ENCODE data around the gene NT5DC1. TPM values are rescaled to one million over a fixed set of nuclear protein-coding genes. Genes with fewer than 3 reads are reported as not detected.

The NT5DC1 gene
- total and polyA plus RNA-seq, 10 donors = 7.4 to 47.5 (median 13.6) TPM

GRCh38 chr6:116192786-116193185, 92.1 kb downstream of the NT5DC1 start:
- 72 to 82% (median 76%) methylated on average over 3 of the region's 3 CpGs for WGBS, 5 donors
- TF ChIP-seq POLR2A (IDR thresholded peaks at IDR 0.05) = no peak
- TF ChIP-seq POLR2AphosphoS5 (IDR thresholded peaks at IDR 0.05) = no peak
- TF ChIP-seq CTCF (IDR thresholded peaks at IDR 0.05 in 8 of 11, conservative IDR thresholded peaks at IDR 0.05 in 3 of 11) = no peak
- no peak for DNase-seq

GRCh38 chr6:116196841-116197240, 96.2 kb downstream of the NT5DC1 start:
- TF ChIP-seq POLR2A (IDR thresholded peaks at IDR 0.05) = no peak
- TF ChIP-seq POLR2AphosphoS5 (IDR thresholded peaks at IDR 0.05) = no peak
- TF ChIP-seq CTCF (IDR thresholded peaks at IDR 0.05 in 8 of 11, conservative IDR thresholded peaks at IDR 0.05 in 3 of 11) = no peak
- DNase-seq = no peak
- intact Hi-C loops (cut with DNase I; ENCODE audit: low total_unique reads) = no loop called here
- H3K27ac ChIP-seq = no peak overlapping the region
- H3K4me1 ChIP-seq = no peaks in the 10 kb centered on the region
- 77 to 86% (median 78%) methylated on average over 3 of the region's 3 CpGs for WGBS, 5 donors
- H3K4me3 ChIP-seq = no peak overlapping the region
- peaks cover 0 to 5% (median 0%) of the 10 kb centered on the region in 6 donors for H3K36me3 ChIP-seq
- no peaks in the 10 kb centered on the region for H3K9me3 ChIP-seq
- H3K27me3 ChIP-seq (replicated peaks in 1 of 7) = no peaks in the 10 kb centered on the region

More at GRCh38 chr6:116192786-116193185, 92.1 kb downstream of the NT5DC1 start:
- Histone ChIP-seq H3K4me3 (no peak overlapping the region), H3K36me3 (no peaks in the 10 kb centered on the region), H3K27ac (no peak overlapping the region), H3K4me1 (no peaks in the 10 kb centered on the region), H3K27me3 (replicated peaks in 1 of 7) (no peaks in the 10 kb centered on the region), H3K9me3 (no peaks in the 10 kb centered on the region)
- intact Hi-C loops (cut with DNase I; ENCODE audit: low total_unique reads) = no loop called here

GRCh38 chr6:116200619-116201249, 100.1 kb downstream of the NT5DC1 start:
- intact Hi-C loops (cut with DNase I; ENCODE audit: low total_unique reads) = no loop called here
- TF ChIP-seq POLR2A (IDR thresholded peaks at IDR 0.05) = no peak
- H3K36me3 ChIP-seq = peaks cover 0 to 11% (median 0%) of the 10 kb centered on the region in 6 donors
- no peaks in the 10 kb centered on the region for H3K27me3 ChIP-seq (replicated peaks in 1 of 7)
- no peak overlapping the region for H3K27ac ChIP-seq
- no peaks in the 10 kb centered on the region for H3K4me1 ChIP-seq
- WGBS, 5 donors = 95 to 99% (median 97%) methylated on average over 3 of the region's 3 CpGs
- H3K4me3 ChIP-seq = no peak overlapping the region
- no peaks in the 10 kb centered on the region for H3K9me3 ChIP-seq
- DNase-seq = no peak

GRCh38 chr6:116201538-116201937, 100.9 kb downstream of the NT5DC1 start:
- TF ChIP-seq CTCF (IDR thresholded peaks at IDR 0.05 in 8 of 11, conservative IDR thresholded peaks at IDR 0.05 in 3 of 11) = no peak

More at GRCh38 chr6:116201538-116201937, 100.9 kb downstream of the NT5DC1 start:
- intact Hi-C loops (cut with DNase I; ENCODE audit: low total_unique reads) = no loop called here
- H3K36me3 ChIP-seq = peaks cover 0 to 11% (median 0%) of the 10 kb centered on the region in 6 donors
- H3K9me3 ChIP-seq = no peaks in the 10 kb centered on the region
- no peak for DNase-seq
- no peak overlapping the region for H3K27ac ChIP-seq
- 76 to 89% (median 81%) methylated on average over 2 of the region's 2 CpGs for WGBS, 5 donors
- H3K27me3 ChIP-seq (replicated peaks in 1 of 7) = no peaks in the 10 kb centered on the region
- H3K4me1 ChIP-seq = no peaks in the 10 kb centered on the region
- H3K4me3 ChIP-seq = no peak overlapping the region

Data from spleen (tissue), 11 donors.